Spleen (tissue), 7 donors: Measurements from ENCODE around the gene BARX2.

Source experiments
- CTCF ChIP-seq, 11 experiments: fragments of 200-600 bp in 7 of 11; fragments of 450-650 bp in 4 of 11; sonication (generic) in 4 of 11; IDR thresholded peaks in 8 of 11; conservative IDR thresholded peaks in 3 of 11; 1 replicate in 7 of 11; 2 replicates in 4 of 11; pipeline versions ENCODE4 v1.4.0 to v1.8.0; 2016 to 2021; ENCODE audit warnings: antibody characterized with exemption in 11 of 11, inconsistent platforms in 4 of 11, mild to moderate bottlenecking in 1 of 11
- POLR2A ChIP-seq, 3 donors: fragments of 450-650 bp; IDR thresholded peaks; one replicate each; pipeline ENCODE4 v1.5.1; 2017; ENCODE audit warnings: antibody characterized with exemption in 3 of 3, mild to moderate bottlenecking in 1 of 3
- donor health status: DM: no; HTN: no; CAD: no; lungs with moderate emphysema.
- donor health status: DM: no; HTN: no; CAD: no.
- donor health status: DM: no; HTN: no; CAD: no.

DNA sequence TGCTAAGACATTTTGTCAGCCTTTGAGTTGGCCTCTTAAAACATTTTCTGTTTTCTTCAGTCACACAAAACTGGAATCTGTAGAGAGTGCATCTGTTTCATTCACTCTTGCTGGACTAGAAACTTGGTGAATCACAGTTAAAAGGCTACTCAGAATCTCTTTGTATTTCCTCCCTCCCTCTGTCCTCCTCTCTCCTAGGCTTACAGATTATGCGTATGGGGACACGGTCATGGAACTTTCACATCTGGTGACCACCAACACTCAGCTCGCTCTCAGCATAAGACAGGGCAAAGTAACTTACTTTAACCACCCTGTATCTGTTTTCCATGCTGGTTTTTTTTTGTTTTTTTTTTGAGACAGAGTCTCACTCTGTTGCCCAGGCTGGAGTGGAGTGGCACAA, 50.4 kb downstream of the BARX2 start:
- TF ChIP-seq CTCF (IDR thresholded peaks at IDR 0.05 in 8 of 11, conservative IDR thresholded peaks at IDR 0.05 in 3 of 11) (no peak), POLR2A (IDR thresholded peaks at IDR 0.05) (no peak)
